Measurements from ENCODE around the gene DNAJC16. TPM values are rescaled to one million over a fixed set of nuclear protein-coding genes. Genes with fewer than 3 reads are reported as not detected.

DNAJC16 gene
- total and polyA plus RNA-seq, 9 of the 15 experiments (the other 6 are each of a cell fraction or from before 2014, with no cell fraction given), result 6.9 to 16.8 (median 12.8) TPM

GRCh38 chr1:15543589-15544568 is 17.2 kb downstream of the DNAJC16 start (continued):
- 0 out of 2 replicates have a peak, but pooled peaks have one; percentile 19 for TF ChIP-seq ATF4 (CRISPR knock-in tag; IDR thresholded peaks at IDR 0.05)
- no peak for TF ChIP-seq ASH1L (IDR thresholded peaks at IDR 0.05; ENCODE audit: borderline replicate concordance, low read depth, partially characterized antibody)
- peak; percentile 87 to 98; a peak in 3 of 4 replicates for TF ChIP-seq TBL1XR1 (IDR thresholded peaks at IDR 0.05; ENCODE audit: low read length in 2 of 2)
- TF ChIP-seq TCF15 (CRISPR knock-in tag; IDR thresholded peaks at IDR 0.05), result no peak
- TF ChIP-seq POLR2AphosphoS5 (IDR thresholded peaks at IDR 0.05; ENCODE audit: control insufficient read depth, insufficient read depth, low read depth, low read length), result peak; percentile 98
- TF ChIP-seq EP400 (IDR thresholded peaks at IDR 0.05), result peak; percentile 86
- peak; percentile 100 for TF ChIP-seq MEIS2 (IDR thresholded peaks at IDR 0.05; ENCODE audit: partially characterized antibody)
- TF ChIP-seq SMARCA5 (IDR thresholded peaks at IDR 0.05), result peak; percentile 45; the same call in 1 of the 2 replicates
- TF ChIP-seq PHF21A (IDR thresholded peaks at IDR 0.05; ENCODE audit: borderline replicate concordance, low read depth), result peak; percentile 95
- TF ChIP-seq BCLAF1 (IDR thresholded peaks at IDR 0.05; ENCODE audit: borderline replicate concordance in 1 of 2, control insufficient read depth in 1 of 2, low read depth in 2 of 2, low read length in 1 of 2), result peak in 1 of 2 experiments; percentile 81; a peak in 1 of 4 replicates
- TF ChIP-seq GABPB1 (CRISPR knock-in tag; IDR thresholded peaks at IDR 0.05), result no peak; the same call in 1 of the 2 replicates
- TF ChIP-seq SMAD2 (IDR thresholded peaks at IDR 0.05; ENCODE audit: low read depth, low read length), result no peak
- TF ChIP-seq TFE3 (CRISPR knock-in tag; IDR thresholded peaks at IDR 0.05), result no peak
- TF ChIP-seq ATF7 (IDR thresholded peaks at IDR 0.05), result peak; percentile 96
- no peak for TF ChIP-seq ELK3 (CRISPR knock-in tag; IDR thresholded peaks at IDR 0.05)
- no peak for TF ChIP-seq BRF1 (IDR thresholded peaks at IDR 0.05; ENCODE audit: borderline replicate concordance, extremely low read depth, insufficient read length)
- TF ChIP-seq NEUROD1 (IDR thresholded peaks at IDR 0.05; ENCODE audit: borderline replicate concordance, low read depth, low read length, partially characterized antibody), result peak; percentile 93
- TF ChIP-seq ZSCAN29 (IDR thresholded peaks at IDR 0.05), result 0 out of 2 replicates have a peak, but pooled peaks have one; percentile 31
- no peak for TF ChIP-seq SIX5 (IDR thresholded peaks at IDR 0.05; ENCODE audit: borderline replicate concordance in 1 of 2, insufficient read depth in 1 of 2, low read depth in 1 of 2, low read length in 2 of 2)

All from K562 (cell line).